Heart right ventricle (tissue), 16 donors: ENCODE data around the gene TMEM164. TPM values are rescaled to one million over a fixed set of nuclear protein-coding genes. Genes with fewer than 3 reads are reported as not detected.

Experiments used
- ATAC-seq, 8 donors: fragments of 200-7000 bp; cut with Tn5 transposase; one replicate each; pipeline ENCODE4 v1.9.1; 2020; ENCODE audit warnings: mild to moderate bottlenecking in 8 of 8, moderate library complexity in 8 of 8, moderate number of reproducible peaks in 1 of 8
- DNase-seq, 2 donors: peaks; one replicate each; pipeline ENCODE4 v3.0.0-alpha.2; 2020
- H3K27ac ChIP-seq, 10 donors: fragments of 200-600 bp; sonication (generic) in 2 of 10; one replicate each; pipeline versions ENCODE4 v1.5.0 to v1.8.0; 2020 to 2022; ENCODE audit warnings: mild to moderate bottlenecking in 3 of 10
- H3K27me3 ChIP-seq, 7 donors: fragments of 200-600 bp; one replicate each; pipeline ENCODE4 v1.8.0; 2021 to 2022; ENCODE audit warnings: mild to moderate bottlenecking in 2 of 7
- H3K36me3 ChIP-seq, 9 donors: fragments of 200-600 bp; sonication (generic) in 1 of 9; one replicate each; pipeline versions ENCODE4 v1.5.0 to v1.8.0; 2020 to 2022; ENCODE audit warnings: mild to moderate bottlenecking in 2 of 9
- H3K4me1 ChIP-seq, 9 donors: fragments of 200-600 bp; sonication (generic) in 1 of 9; one replicate each; pipeline versions ENCODE4 v1.5.0 to v1.8.0; 2020 to 2022; ENCODE audit warnings: mild to moderate bottlenecking in 4 of 9
- H3K4me3 ChIP-seq, 10 donors: fragments of 200-600 bp; sonication (generic) in 2 of 10; one replicate each; pipeline versions ENCODE4 v1.5.0 to v1.8.0; 2020 to 2022; ENCODE audit warnings: mild to moderate bottlenecking in 7 of 10, moderate library complexity in 2 of 10
- H3K9me3 ChIP-seq, 11 donors: fragments of 200-600 bp in 10 of 11; sonication (generic) in 2 of 11; one replicate each; pipeline versions ENCODE4 v1.5.0 to v1.8.0; 2013 to 2022; ENCODE audit warnings: mild to moderate bottlenecking in 2 of 11, control low read depth in 1 of 11, moderate library complexity in 1 of 11
- CTCF ChIP-seq, 9 donors: fragments of 200-600 bp; sonication (generic) in 2 of 9; IDR thresholded peaks; one replicate each; pipeline versions ENCODE4 v1.5.0 to v1.8.0; 2021 to 2022; ENCODE audit warnings: antibody characterized with exemption in 9 of 9, mild to moderate bottlenecking in 5 of 9, moderate library complexity in 1 of 9
- WGBS, 2 donors: extraction: QIAGEN DNeasy Blood & Tissue Kit; methylation state at CpG; one replicate each; pipeline ENCODE4 v1.1.7; 2013; ENCODE audit warnings: inconsistent platforms in 1 of 2; 5-methylcytosine and 5-hydroxymethylcytosine counted together
- intact Hi-C, 10 donors: fragments of 100-400 bp; cut with DNase I; formaldehyde crosslinking; loops; one replicate each; pipeline versions ENCODE4 v1.11.1 to v1.14.2; 2022
- polyA plus RNA-seq, 2 donors: library from polyadenylated mRNA; stranded (reverse); fragments of 200-250 nt; gene quantifications; one replicate each; pipeline ENCODE4 v1.2.3, GENCODE V29; 2013
- total RNA-seq, 10 donors: library from RNA; stranded (reverse); fragmentation: NEBNext Ultra II Directional in 3 of 10; extraction: Animal tissue kit (Norgen Biotek cat#: 25700) in 3 of 10; gene quantifications; one replicate each; pipeline versions ENCODE4 v1.2.1 to v1.2.4, GENCODE V29; 2021 to 2023
- donor health status: Arrhythmogenic right ventricular cardiomyopathy.
- donor health status: ischemic (EF 13 %, LVEDD 7.1; RV severe dilation, severe dysfunction).
- donor health status: healthy with polysubstance abuse.
- donor health status: DM: no; HTN: yes; CAD: no.
- donor health status: DM: no; HTN: no; CAD: no.
- donor health status: ischemic (EF 25% LVEDD 6.9; RV normal size, moderate dysfunction).
- donor health status: ischemic (EF 25% LVEDD 5.7; RV mildly dilated, moderate dysfunction).
- donor health status: healthy.
- donor health status: DM: yes; HTN: yes; CAD: no.
- donor health status: Ischemic cardiomyopathy.
- donor health status: ischemic (EF 35%, LVEDD 5.7; RV mildly dilated, moderate dysfunction).
- donor health status: nonischemic (EF 11% LVEDD 7.7; RV severe dilation, severe dysfunction).
- donor health status: DM: yes; HTN: yes; CAD: no.
- donor health status: PGD.
- donor health status: ischemic (EF 29% LVEDD 5.4; RV normal size, mild dysfunction).
- donor health status: nonischemic (EF 23%, LVEDD 6.1; RV moderate dilation, normal function).

The TMEM164 gene
- total and polyA plus RNA-seq, 12 donors: 9.7 to 60.6 (median 48.1) TPM

DNA sequence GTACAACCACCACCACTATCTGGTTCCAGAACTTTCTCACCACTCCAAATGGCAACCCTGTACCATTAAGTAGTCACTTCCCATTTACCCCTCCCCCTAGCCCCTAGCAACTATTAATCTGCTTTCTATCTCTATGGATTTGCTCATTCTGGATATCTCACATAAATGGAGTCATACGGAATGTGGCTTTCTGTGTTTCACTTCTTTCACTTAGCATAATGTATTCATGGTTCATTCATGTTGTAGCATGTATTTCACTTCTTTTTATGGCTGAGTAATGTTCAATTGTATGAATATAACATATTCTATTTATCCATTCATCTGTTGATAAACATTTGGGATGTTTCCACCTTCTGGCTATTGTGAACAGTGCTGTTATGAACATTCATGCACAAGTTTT, 210.3 kb downstream of the TMEM164 start:
- DNase-seq: no peak
- Histone ChIP-seq H3K27me3 (peaks cover 0 to 19% (median 0%) of the 10 kb centered on the region in 7 donors), H3K9me3 (no peaks in the 10 kb centered on the region), H3K4me3 (no peak overlapping the region), H3K27ac (no peak overlapping the region), H3K4me1 (peaks cover 0 to 4% (median 0%) of the 10 kb centered on the region in 9 donors), H3K36me3 (no peaks in the 10 kb centered on the region)
- TF ChIP-seq CTCF (IDR thresholded peaks at IDR 0.05): no peak
- no peak for ATAC-seq
- WGBS, 2 donors: 100% methylated on average over 1 of the region's 1 CpG
- intact Hi-C loops: no loop called here

- 85 to 90% methylated on average over 1 of the region's 1 CpG for WGBS, 2 donors
- no peaks in the 10 kb centered on the region for H3K9me3 ChIP-seq
- intact Hi-C loops: no loop called here
- H3K36me3 ChIP-seq: no peaks in the 10 kb centered on the region
- H3K27me3 ChIP-seq: peaks cover 0 to 30% (median 0%) of the 10 kb centered on the region in 7 donors
- no peak overlapping the region for H3K4me3 ChIP-seq
- DNase-seq (no peak), ATAC-seq (no peak)
- H3K27ac ChIP-seq: no peak overlapping the region
- peaks cover 0 to 4% (median 0%) of the 10 kb centered on the region in 9 donors for H3K4me1 ChIP-seq
- no peak for TF ChIP-seq CTCF (IDR thresholded peaks at IDR 0.05)
These were observed 211.8 kb downstream of the TMEM164 start for GRCh38 chrX:110214684-110215083.

GRCh38 chrX:110215411-110215810, 212.5 kb downstream of the TMEM164 start:
- no peak for ATAC-seq
- Histone ChIP-seq H3K36me3 (no peaks in the 10 kb centered on the region), H3K4me3 (no peak overlapping the region), H3K27me3 (peaks cover 0 to 37% (median 0%) of the 10 kb centered on the region in 7 donors), H3K9me3 (no peaks in the 10 kb centered on the region), H3K4me1 (peaks cover 0 to 4% (median 0%) of the 10 kb centered on the region in 9 donors), H3K27ac (no peak overlapping the region)
- intact Hi-C loops: no loop called here
- TF ChIP-seq CTCF (IDR thresholded peaks at IDR 0.05): no peak
- 100% methylated on average over 1 of the region's 1 CpG for WGBS, 2 donors
- DNase-seq: no peak

GRCh38 chrX:110216027-110216426, 213.1 kb downstream of the TMEM164 start:
- intact Hi-C loops: no loop called here
- WGBS, 2 donors: 94 to 95% methylated on average over 4 of the region's 4 CpGs
- no peak for DNase-seq
- no peak for ATAC-seq
- no peaks in the 10 kb centered on the region for H3K9me3 ChIP-seq
- H3K4me1 ChIP-seq: peaks cover 0 to 4% (median 0%) of the 10 kb centered on the region in 9 donors
- TF ChIP-seq CTCF (IDR thresholded peaks at IDR 0.05): no peak
- H3K36me3 ChIP-seq: no peaks in the 10 kb centered on the region
- H3K27ac ChIP-seq: no peak overlapping the region
- peaks cover 0 to 37% (median 0%) of the 10 kb centered on the region in 7 donors for H3K27me3 ChIP-seq
- no peak overlapping the region for H3K4me3 ChIP-seq
